ENCODE measurements around the gene PIM3. TPM values are rescaled to one million over a fixed set of nuclear protein-coding genes. Genes with fewer than 3 reads are reported as not detected.

PIM3 gene
- total RNA-seq, 1 experiment from 2014 or later: 42.9 TPM

GRCh38 chr22:49951986-49952896 is 8.3 kb upstream of the PIM3 start:
- Mint-ChIP-seq H3K27me3 (ENCODE audit: low read depth) (no peaks in the 10 kb centered on the region), H3K4me3 (no peak overlapping the region), H3K4me1 (no peaks in the 10 kb centered on the region; the same call in 1 of the 2 replicates), H3K36me3 (no peaks in the 10 kb centered on the region), H3K27ac (no peak overlapping the region), H3K9me3 (no peaks in the 10 kb centered on the region)
- POLR2A ChIA-PET: interaction anchor here (1.0 kb wide), 1 partner anchor 130 kb away, joined by 3 read pairs; no protein-coding TSS in a partner anchor
- no peak for ATAC-seq
- CTCF ChIA-PET: interaction anchor here (0.6 to 3.6 kb wide), 7 partner anchors 10 to 192 kb away, joined by 3 to 15 read pairs (median 7); no protein-coding TSS in a partner anchor
- DNase-seq (ENCODE audit: low spot score): no peak
- TF ChIP-seq E2F1 (CRISPR knock-in tag; IDR thresholded peaks at IDR 0.05): no peak
- TF ChIP-seq TP53 (CRISPR knock-in tag; IDR thresholded peaks at IDR 0.05): no peak
- no peak for TF ChIP-seq SMAD4 (CRISPR knock-in tag; IDR thresholded peaks at IDR 0.05)
- TF ChIP-seq ZNF219 (CRISPR knock-in tag; IDR thresholded peaks at IDR 0.05; ENCODE audit: borderline replicate concordance): no peak
- TF ChIP-seq, protein P1, sequence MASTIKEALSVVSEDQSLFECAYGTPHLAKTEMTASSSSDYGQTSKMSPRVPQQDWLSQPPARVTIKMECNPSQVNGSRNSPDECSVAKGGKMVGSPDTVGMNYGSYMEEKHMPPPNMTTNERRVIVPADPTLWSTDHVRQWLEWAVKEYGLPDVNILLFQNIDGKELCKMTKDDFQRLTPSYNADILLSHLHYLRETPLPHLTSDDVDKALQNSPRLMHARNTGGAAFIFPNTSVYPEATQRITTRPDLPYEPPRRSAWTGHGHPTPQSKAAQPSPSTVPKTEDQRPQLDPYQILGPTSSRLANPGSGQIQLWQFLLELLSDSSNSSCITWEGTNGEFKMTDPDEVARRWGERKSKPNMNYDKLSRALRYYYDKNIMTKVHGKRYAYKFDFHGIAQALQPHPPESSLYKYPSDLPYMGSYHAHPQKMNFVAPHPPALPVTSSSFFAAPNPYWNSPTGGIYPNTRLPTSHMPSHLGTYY (CRISPR knock-in tag; IDR thresholded peaks at IDR 0.05): no peak
- TF ChIP-seq RORB (CRISPR knock-in tag; IDR thresholded peaks at IDR 0.05): no peak
- TF ChIP-seq GRHL2 (CRISPR knock-in tag; IDR thresholded peaks at IDR 0.05; ENCODE audit: insufficient replicate concordance, severe bottlenecking): no peak
- no peak for TF ChIP-seq ZNF121 (CRISPR knock-in tag; IDR thresholded peaks at IDR 0.05)
- TF ChIP-seq CREB1 (CRISPR knock-in tag; IDR thresholded peaks at IDR 0.05): no peak
- TF ChIP-seq, protein P2, sequence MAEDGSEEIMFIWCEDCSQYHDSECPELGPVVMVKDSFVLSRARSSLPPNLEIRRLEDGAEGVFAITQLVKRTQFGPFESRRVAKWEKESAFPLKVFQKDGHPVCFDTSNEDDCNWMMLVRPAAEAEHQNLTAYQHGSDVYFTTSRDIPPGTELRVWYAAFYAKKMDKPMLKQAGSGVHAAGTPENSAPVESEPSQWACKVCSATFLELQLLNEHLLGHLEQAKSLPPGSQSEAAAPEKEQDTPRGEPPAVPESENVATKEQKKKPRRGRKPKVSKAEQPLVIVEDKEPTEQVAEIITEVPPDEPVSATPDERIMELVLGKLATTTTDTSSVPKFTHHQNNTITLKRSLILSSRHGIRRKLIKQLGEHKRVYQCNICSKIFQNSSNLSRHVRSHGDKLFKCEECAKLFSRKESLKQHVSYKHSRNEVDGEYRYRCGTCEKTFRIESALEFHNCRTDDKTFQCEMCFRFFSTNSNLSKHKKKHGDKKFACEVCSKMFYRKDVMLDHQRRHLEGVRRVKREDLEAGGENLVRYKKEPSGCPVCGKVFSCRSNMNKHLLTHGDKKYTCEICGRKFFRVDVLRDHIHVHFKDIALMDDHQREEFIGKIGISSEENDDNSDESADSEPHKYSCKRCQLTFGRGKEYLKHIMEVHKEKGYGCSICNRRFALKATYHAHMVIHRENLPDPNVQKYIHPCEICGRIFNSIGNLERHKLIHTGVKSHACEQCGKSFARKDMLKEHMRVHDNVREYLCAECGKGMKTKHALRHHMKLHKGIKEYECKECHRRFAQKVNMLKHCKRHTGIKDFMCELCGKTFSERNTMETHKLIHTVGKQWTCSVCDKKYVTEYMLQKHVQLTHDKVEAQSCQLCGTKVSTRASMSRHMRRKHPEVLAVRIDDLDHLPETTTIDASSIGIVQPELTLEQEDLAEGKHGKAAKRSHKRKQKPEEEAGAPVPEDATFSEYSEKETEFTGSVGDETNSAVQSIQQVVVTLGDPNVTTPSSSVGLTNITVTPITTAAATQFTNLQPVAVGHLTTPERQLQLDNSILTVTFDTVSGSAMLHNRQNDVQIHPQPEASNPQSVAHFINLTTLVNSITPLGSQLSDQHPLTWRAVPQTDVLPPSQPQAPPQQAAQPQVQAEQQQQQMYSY (CRISPR knock-in tag; IDR thresholded peaks at IDR 0.05): no peak
- TF ChIP-seq SMAD3 (CRISPR knock-in tag; IDR thresholded peaks at IDR 0.05; ENCODE audit: borderline replicate concordance): no peak
- TF ChIP-seq ZBTB43 (CRISPR knock-in tag; IDR thresholded peaks at IDR 0.05): no peak
- TF ChIP-seq, protein P3, sequence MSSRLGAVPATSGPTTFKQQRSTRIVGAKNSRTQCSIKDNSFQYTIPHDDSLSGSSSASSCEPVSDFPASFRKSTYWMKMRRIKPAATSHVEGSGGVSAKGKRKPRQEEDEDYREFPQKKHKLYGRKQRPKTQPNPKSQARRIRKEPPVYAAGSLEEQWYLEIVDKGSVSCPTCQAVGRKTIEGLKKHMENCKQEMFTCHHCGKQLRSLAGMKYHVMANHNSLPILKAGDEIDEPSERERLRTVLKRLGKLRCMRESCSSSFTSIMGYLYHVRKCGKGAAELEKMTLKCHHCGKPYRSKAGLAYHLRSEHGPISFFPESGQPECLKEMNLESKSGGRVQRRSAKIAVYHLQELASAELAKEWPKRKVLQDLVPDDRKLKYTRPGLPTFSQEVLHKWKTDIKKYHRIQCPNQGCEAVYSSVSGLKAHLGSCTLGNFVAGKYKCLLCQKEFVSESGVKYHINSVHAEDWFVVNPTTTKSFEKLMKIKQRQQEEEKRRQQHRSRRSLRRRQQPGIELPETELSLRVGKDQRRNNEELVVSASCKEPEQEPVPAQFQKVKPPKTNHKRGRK (CRISPR knock-in tag; IDR thresholded peaks at IDR 0.05; ENCODE audit: borderline replicate concordance): no peak

GRCh38 chr22:49953027-49953679 is 7.4 kb upstream of the PIM3 start:
- no peaks in the 10 kb centered on the region; the same call in 1 of the 2 replicates for H3K4me1 Mint-ChIP-seq
- ChIA-PET POLR2A (no interaction called here), CTCF (interaction anchor here (0.6 to 3.6 kb wide), 4 partner anchors 40 to 191 kb away, joined by 3 to 15 read pairs (median 6); no protein-coding TSS in a partner anchor)
- DNase-seq (ENCODE audit: low spot score) (no peak), ATAC-seq (no peak)
- no peak overlapping the region for H3K27ac Mint-ChIP-seq
- H3K36me3 Mint-ChIP-seq: no peaks in the 10 kb centered on the region
- H3K4me3 Mint-ChIP-seq: no peak overlapping the region
- H3K27me3 Mint-ChIP-seq (ENCODE audit: low read depth): no peaks in the 10 kb centered on the region
- H3K9me3 Mint-ChIP-seq: no peaks in the 10 kb centered on the region
- TF ChIP-seq ESRRA (CRISPR knock-in tag; IDR thresholded peaks at IDR 0.05; ENCODE audit: borderline replicate concordance) (no peak), AFF4 (CRISPR knock-in tag; IDR thresholded peaks at IDR 0.05; ENCODE audit: borderline replicate concordance) (no peak), NFYB (CRISPR knock-in tag; conservative IDR thresholded peaks at IDR 0.05; ENCODE audit: low read depth) (no peak)
- TF ChIP-seq, protein P4, sequence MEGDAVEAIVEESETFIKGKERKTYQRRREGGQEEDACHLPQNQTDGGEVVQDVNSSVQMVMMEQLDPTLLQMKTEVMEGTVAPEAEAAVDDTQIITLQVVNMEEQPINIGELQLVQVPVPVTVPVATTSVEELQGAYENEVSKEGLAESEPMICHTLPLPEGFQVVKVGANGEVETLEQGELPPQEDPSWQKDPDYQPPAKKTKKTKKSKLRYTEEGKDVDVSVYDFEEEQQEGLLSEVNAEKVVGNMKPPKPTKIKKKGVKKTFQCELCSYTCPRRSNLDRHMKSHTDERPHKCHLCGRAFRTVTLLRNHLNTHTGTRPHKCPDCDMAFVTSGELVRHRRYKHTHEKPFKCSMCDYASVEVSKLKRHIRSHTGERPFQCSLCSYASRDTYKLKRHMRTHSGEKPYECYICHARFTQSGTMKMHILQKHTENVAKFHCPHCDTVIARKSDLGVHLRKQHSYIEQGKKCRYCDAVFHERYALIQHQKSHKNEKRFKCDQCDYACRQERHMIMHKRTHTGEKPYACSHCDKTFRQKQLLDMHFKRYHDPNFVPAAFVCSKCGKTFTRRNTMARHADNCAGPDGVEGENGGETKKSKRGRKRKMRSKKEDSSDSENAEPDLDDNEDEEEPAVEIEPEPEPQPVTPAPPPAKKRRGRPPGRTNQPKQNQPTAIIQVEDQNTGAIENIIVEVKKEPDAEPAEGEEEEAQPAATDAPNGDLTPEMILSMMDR (IDR thresholded peaks at IDR 0.05): no peak
